Activated T-cell treated with anti-CD3 and anti-CD28 coated beads for 48 hours (primary cell): ENCODE results near the gene PLXDC2.

Source experiments
- DNase-seq: peaks from one replicate; pipeline ENCODE4 v3.0.0-alpha.2; 2020; ENCODE audit warnings: low read depth

The PLXDC2 gene

GRCh38 chr10:19815731-19816410 is 361 bp upstream of the PLXDC2 start:
- DNase-seq: no peak

GRCh38 chr10:19817231-19817933 is 1.1 kb downstream of the PLXDC2 start:
- no peak for DNase-seq

- DNase-seq: no peak
Observed at GRCh38 chr10:19818876-19819275, 2.6 kb downstream of the PLXDC2 start.

- no peak for DNase-seq
Observed at GRCh38 chr10:19819419-19820033, 3.3 kb downstream of the PLXDC2 start.

GRCh38 chr10:19824381-19825342 is 8.4 kb downstream of the PLXDC2 start:
- no peak for DNase-seq

GRCh38 chr10:19825700-19826099 is 9.5 kb downstream of the PLXDC2 start:
- DNase-seq: no peak

GRCh38 chr10:19826712-19827111 is 10.5 kb downstream of the PLXDC2 start:
- DNase-seq: no peak

GRCh38 chr10:19828278-19829049 is 12.2 kb downstream of the PLXDC2 start:
- DNase-seq: no peak

GRCh38 chr10:19832699-19833098 is 16.5 kb downstream of the PLXDC2 start:
- DNase-seq: no peak

- DNase-seq: no peak
Observed at GRCh38 chr10:19833170-19833824, 17.1 kb downstream of the PLXDC2 start.

GRCh38 chr10:19835952-19836351 is 19.7 kb downstream of the PLXDC2 start:
- DNase-seq: no peak

GRCh38 chr10:19839090-19839489 is 22.9 kb downstream of the PLXDC2 start:
- DNase-seq: no peak

GRCh38 chr10:19839552-19839951 is 23.3 kb downstream of the PLXDC2 start:
- DNase-seq: no peak

- no peak for DNase-seq
Observed at GRCh38 chr10:19840776-19841175, 24.5 kb downstream of the PLXDC2 start.

GRCh38 chr10:19843487-19843886 is 27.3 kb downstream of the PLXDC2 start:
- no peak for DNase-seq

GRCh38 chr10:19845503-19846368 is 29.5 kb downstream of the PLXDC2 start:
- no peak for DNase-seq

GRCh38 chr10:19847321-19847720 is 31.1 kb downstream of the PLXDC2 start:
- no peak for DNase-seq

GRCh38 chr10:19848226-19848985 is 32.2 kb downstream of the PLXDC2 start:
- DNase-seq: no peak

GRCh38 chr10:19853831-19854230 is 37.6 kb downstream of the PLXDC2 start:
- no peak for DNase-seq
